Caki2 (cell line): ENCODE results near the gene GNAO1. TPM values are rescaled to one million over a fixed set of nuclear protein-coding genes. Genes with fewer than 3 reads are reported as not detected.
A peak's percentile ranks its signal among the peaks of the same experiment; 100 is the strongest.

Source experiments
- DNase-seq: peaks from one replicate; pipeline ENCODE4 v3.0.0-alpha.2; 2015; ENCODE audit warnings: low read depth
- in situ Hi-C: cut with HindIII; loops from 2 replicates; pipeline ENCODE4 v1.10.0; 2016; ENCODE audit warnings: low sequenced_read_pairs, low pct_unique_long_range_greater_than_20kb, mixed read lengths
- total RNA-seq: library from RNA; depleted of rRNA; stranded (reverse); fragments of >200 nt; shearing (Covaris generic); gene quantifications from 2 replicates; pipeline ENCODE4 v1.2.3, GENCODE V29; 2014; ENCODE audit warnings: low replicate concordance

The GNAO1 gene
- total RNA-seq, 1 experiment from 2014 or later, result 4.1 TPM

DNA sequence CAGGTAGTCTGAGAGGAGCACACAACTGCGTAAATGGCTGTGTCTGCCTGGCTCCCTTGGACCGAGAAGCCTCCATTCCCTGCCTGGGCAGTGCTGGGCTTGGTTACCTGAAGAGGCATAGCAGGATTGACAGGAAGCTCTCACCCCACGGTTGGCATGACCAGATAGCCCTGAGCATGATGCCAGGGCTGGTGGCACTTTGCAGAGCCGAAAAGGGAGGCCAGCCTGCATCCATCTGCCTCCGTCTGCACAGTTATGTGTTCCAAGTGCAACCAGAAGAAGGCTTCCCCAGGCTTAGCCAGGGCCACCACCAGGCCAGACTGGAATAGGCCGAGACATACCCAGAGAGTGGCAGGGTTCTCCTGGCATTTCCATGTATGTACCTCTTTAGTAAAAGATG, 36.6 kb downstream of the GNAO1 start:
- no peak for DNase-seq
- in situ Hi-C loops, result no loop called here

- in situ Hi-C loops, result no loop called here
- no peak for DNase-seq
Observed at GRCh38 chr16:56228476-56228875, 37.2 kb downstream of the GNAO1 start.

DNA sequence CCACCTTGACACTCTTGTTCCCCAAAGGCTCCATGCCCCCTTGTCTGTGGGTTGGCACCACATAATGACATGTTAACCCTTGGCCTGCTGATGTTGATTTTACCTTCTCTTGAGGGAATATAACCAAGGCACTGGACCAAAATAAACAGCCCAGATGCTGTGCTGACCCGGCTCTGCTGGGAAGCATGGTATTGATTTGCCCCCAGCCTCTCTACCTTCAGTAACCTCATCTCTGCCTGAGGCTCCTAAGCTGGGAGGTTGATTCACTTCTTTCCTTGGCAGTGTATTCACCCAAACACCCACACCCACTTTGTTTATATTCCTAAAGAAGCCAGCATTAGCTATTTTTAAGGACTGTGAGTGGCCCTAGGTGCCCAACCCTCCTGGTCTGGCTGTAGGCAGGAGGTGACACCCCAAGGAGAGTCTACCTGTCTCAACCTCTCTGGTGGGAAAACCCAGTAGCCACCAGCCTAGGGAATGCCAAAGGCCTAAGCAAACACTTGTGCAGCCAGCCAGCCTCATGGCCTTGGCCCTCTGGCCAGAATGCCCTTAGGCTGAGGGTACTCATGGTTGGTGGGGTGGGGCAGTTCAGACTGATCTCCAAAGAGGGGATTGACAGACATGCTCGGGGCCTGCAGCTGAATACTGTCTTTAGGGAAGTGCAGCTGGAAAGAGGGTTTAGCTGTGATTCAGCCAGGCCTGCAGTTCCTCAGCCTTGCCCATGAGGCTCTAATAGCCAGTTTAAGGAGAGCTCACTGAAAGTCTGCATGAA, 42.7 kb downstream of the GNAO1 start:
- in situ Hi-C loops, result no loop called here

GRCh38 chr16:56234737-56235136, 43.4 kb downstream of the GNAO1 start:
- no peak for DNase-seq
- in situ Hi-C loops, result no loop called here

More for the DNA sequence above, 42.7 kb downstream of the GNAO1 start:
- DNase-seq, result no peak

DNA sequence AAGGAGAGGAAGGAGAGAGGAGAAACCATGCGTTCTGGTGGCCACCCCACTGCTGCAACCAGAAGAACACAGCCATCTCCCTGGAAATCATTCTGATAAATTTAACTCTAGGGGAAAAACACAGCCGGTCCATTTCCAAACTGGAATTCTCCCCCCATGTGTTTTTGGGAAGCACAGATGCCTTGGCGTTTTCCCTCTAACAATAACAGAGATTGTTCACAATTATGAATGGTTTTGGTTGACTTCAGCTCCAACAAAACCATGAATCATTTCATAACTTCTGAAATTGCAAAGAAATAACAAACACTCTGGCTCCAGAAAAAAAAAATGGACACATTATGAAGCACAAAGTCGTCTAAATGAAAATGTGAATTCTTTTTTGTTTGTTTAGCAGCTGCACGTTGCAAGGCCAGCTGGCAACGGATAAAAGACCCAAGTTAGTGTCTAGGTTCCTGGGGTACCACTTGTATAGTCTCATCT, 46.2 kb downstream of the GNAO1 start:
- in situ Hi-C loops, result no loop called here
- DNase-seq, result no peak

DNA sequence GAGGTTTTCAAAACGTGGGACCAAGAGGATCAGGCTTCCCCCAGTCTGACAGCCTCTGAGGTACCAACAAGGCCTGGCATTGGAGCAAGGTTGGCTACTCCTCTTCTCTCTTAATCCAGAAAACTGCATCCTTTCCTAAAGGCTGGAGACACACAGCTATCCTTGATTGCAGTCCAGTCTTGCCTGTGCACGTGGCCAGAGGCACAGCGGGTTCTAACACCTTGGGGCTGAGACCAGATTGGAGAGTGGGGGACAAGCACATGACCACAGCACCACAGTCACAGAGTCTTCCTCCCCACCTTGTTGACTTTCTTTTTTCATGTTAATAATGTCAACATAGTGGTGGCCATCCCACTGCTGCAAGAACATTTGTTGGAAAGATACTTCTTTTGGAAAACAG, 46.9 kb downstream of the GNAO1 start:
- DNase-seq, result no peak
- in situ Hi-C loops, result no loop called here

GRCh38 chr16:56241596-56241995, 50.3 kb downstream of the GNAO1 start:
- in situ Hi-C loops, result no loop called here
- DNase-seq, result no peak

DNA sequence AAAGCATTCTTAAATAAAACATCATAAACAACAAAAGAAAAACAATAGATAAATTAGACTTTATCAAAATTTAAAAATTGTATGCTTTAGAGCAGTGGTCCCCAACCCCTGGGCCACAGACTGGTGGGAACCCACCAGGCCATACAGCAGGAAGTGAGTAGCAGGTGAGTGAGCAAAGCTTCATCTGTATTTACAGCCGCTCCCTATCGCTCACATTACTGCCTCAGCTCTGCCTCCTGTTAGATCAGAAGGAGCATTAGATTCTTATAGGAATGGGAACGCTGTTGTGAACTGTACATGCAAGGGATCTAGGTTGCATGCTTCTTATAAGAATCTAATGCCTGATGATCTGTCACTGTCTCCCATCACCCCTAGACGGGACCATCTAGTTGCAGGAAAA, 51.5 kb downstream of the GNAO1 start:
- in situ Hi-C loops, result no loop called here
- no peak for DNase-seq

GRCh38 chr16:56244612-56245011, 53.3 kb downstream of the GNAO1 start:
- no peak for DNase-seq
- in situ Hi-C loops, result no loop called here

DNA sequence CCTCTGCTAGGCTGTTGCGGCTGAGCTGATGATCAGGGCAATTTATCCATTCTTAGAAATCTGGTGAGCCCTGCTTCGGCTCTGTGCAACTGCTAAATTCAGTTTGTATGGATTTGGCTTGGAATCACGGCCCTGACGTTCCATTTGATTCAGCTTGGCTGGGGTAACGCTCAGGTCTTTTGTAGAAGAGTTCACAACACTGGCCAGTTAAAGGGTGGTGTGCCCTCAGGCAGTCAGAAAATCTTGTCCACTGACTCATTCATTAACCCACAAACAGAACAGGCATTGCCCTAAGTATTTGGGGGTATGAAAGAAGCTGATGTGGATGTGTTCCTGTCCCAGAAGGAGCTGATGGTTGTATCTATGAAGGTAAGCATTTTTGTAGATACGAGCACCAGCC, 53.9 kb downstream of the GNAO1 start:
- in situ Hi-C loops, result no loop called here
- peak; percentile 18 for DNase-seq

DNA sequence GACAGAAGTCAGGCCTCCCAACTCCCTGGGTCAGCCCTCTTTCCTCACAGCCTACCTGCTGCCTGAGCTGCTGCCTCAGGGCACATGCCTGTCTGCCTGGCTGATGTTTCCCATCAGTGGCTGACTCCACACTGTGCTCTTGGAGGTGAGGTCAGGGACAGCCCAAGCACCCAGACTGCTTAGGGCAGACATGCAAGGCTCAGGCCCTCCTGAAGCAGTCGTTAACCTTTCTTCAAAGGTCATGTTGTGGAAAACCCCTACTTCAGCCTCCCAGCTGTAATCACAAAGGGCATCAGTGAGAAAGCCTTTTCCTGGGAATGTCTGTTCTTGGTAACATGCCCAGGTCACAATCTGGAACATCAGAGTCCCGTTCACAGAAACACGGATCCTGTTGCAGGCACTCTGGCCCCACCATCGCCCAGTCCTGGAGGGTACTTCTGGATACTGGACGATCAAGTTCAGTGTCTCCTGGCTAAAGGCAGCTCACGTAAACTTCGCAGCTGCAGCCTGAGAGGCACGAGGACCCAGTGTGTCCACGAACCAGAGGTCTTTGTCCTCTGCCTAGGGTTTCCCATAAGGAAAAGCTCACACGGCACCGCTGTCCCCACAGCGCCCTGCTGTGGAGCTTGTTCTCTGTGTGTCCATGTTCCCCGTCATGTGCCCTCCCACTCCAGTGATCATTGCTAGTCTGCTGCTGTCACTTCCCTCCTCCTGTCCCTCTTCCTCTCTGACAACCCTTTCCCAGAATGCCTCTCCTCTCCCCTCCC, 54.9 kb downstream of the GNAO1 start:
- in situ Hi-C loops, result no loop called here
- peak; percentile 91 for DNase-seq

GRCh38 chr16:56247018-56247417, 55.7 kb downstream of the GNAO1 start:
- in situ Hi-C loops, result no loop called here
- DNase-seq, result no peak

- no peak for DNase-seq
- in situ Hi-C loops, result no loop called here
Observed at GRCh38 chr16:56247808-56248207, 56.5 kb downstream of the GNAO1 start.

DNA sequence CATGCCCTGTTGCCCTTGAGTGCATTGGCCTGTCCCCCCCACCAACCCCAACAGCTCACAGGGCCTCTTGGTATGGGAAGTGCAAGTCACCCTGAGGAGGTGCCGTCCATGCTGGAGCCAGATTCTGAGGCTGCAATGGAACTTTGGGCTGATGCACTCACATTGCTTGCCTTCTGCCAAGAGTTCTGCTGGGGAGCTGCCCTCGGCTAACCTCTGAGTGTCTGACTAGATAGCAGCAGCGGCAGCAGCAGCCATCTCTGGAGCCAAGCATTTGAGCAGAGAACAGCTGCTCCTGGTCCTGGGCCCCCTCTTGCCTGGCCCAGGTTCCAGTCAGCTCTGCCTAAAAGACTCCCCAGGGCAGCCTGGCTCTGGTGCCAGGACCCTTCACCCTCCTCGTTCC, 61.5 kb downstream of the GNAO1 start:
- no peak for DNase-seq
- in situ Hi-C loops, result no loop called here

DNA sequence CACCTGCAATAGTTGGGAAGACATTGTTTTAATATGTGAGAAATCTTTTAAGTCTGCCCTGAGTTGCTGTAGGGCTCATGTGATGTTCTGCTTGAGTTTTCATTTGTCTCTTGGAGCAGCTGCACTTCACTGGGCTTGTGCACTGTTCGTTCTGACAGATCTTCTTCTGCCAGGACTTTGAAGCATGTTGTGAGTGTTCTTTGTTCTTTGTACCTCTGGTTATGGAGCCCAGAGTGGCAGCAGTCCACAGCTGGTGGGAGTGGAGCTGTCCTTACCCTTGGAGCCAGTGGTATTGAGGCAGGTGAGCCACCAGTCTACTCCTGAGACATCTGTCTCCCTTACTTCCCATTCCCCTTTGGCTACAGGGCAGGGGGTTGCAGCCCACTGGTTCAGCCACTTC, 64.6 kb downstream of the GNAO1 start:
- no peak for DNase-seq
- in situ Hi-C loops, result no loop called here

DNA sequence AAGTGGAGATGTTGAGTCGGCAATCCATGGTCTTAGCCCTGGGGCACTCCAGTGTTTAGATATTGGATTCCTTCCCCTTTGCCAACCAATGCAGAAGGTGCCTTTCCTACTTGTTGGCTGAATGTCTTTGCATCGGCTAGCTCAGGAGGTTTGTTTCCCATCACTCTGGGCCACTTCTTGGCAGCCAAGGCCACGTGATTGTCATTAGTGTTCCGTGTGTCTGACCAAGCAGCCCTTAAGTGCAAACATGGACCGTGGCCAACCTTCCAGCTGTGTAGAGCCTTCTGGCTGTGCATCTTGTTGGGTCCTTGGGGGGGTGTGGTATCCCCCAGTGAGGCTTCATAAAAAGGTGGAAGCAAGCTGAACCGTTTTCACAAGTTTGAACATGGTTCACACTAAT, 66.0 kb downstream of the GNAO1 start:
- in situ Hi-C loops, result no loop called here
- DNase-seq, result no peak

- no peak for DNase-seq
- in situ Hi-C loops, result no loop called here
Observed at GRCh38 chr16:56257666-56258342, 66.5 kb downstream of the GNAO1 start.

DNA sequence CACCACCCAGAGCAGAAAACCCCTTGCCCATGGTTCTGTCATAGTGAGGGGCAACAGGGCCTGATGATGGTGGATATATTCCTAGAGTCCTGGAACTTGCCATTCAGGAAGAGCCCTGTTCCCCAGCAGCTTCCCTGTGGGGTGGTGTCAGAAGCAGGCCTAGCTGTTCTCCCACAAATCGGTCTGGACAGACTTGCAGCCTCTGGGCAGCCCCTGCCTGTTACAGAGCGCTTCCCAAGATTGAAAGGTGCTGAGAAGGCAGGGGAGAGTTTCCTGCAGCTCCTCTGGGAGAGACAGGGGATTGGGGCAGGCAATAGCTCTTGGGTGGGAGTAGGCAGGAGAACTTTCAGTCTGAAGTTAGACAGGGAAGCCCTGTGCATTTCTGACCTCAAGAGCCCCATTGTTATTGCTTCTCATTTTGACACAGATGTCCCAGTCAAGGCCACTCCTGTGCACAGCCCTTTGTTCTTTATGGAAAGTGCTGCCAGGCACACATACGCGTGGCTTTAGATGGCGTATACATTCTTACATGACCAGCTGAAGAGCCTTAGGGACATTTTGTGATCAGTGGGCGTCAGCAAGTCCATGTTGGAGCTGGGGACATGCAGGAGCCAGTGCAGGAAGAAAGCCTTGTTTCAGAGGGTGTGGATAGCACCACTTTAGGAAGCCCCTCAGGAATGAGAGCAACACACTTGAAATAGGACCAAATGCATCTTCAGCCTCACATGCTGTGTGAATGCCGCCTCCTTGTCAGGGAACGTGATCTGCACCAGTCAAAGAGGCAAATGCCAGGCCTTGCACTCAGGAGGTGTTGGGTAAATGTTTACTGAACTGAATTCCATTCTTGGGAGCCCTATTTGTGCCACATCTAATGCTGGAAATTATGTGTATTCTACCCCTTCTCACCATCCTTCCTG, 67.5 kb downstream of the GNAO1 start:
- in situ Hi-C loops, result no loop called here
- no peak for DNase-seq
